ENCODE measurements around the gene FOXJ2. TPM values are rescaled to one million over a fixed set of nuclear protein-coding genes. Genes with fewer than 3 reads are reported as not detected.
"Not testable (repeated sequence)": the region's sequence is repeated elsewhere in the genome, so short reads cannot be mapped to it uniquely, and the experiment has no call there.

FOXJ2 gene
- total RNA-seq, 1 donor from 2014 or later: 16.8 TPM

GRCh38 chr12:8011331-8011730, 21.2 kb upstream of the FOXJ2 start:
- no peaks in the 10 kb centered on the region for H3K9me3 Mint-ChIP-seq
- no peak overlapping the region for H3K4me3 Mint-ChIP-seq (ENCODE audit: low read depth)
- H3K27ac Mint-ChIP-seq: no peak overlapping the region
- intact Hi-C loops (cut with micrococcal nuclease): no loop called here
- no peaks in the 10 kb centered on the region for H3K36me3 Mint-ChIP-seq (ENCODE audit: low read depth)
- H3K4me1 Mint-ChIP-seq (ENCODE audit: low read depth): no peaks in the 10 kb centered on the region
- H3K27me3 Mint-ChIP-seq (ENCODE audit: low read depth): peaks cover 20% of the 10 kb centered on the region
- no peak for DNase-seq (ENCODE audit: low spot score)

- Mint-ChIP-seq H3K27me3 (ENCODE audit: low read depth) (peaks cover 29% of the 10 kb centered on the region), H3K9me3 (no peaks in the 10 kb centered on the region), H3K36me3 (ENCODE audit: low read depth) (no peaks in the 10 kb centered on the region), H3K4me3 (ENCODE audit: low read depth) (no peak overlapping the region), H3K27ac (no peak overlapping the region), H3K4me1 (ENCODE audit: low read depth) (no peaks in the 10 kb centered on the region)
- intact Hi-C loops (cut with micrococcal nuclease): no loop called here
- DNase-seq (ENCODE audit: low spot score): no peak
Measured at GRCh38 chr12:8012651-8013309, 19.7 kb upstream of the FOXJ2 start.

GRCh38 chr12:8014836-8015235, 17.7 kb upstream of the FOXJ2 start:
- no peak for DNase-seq (ENCODE audit: low spot score)
- H3K27me3 Mint-ChIP-seq (ENCODE audit: low read depth): peaks cover 33% of the 10 kb centered on the region
- no peak overlapping the region for H3K27ac Mint-ChIP-seq
- intact Hi-C loops (cut with micrococcal nuclease): no loop called here
- H3K9me3 Mint-ChIP-seq: no peaks in the 10 kb centered on the region
- H3K36me3 Mint-ChIP-seq (ENCODE audit: low read depth): no peaks in the 10 kb centered on the region
- H3K4me1 Mint-ChIP-seq (ENCODE audit: low read depth): no peaks in the 10 kb centered on the region
- H3K4me3 Mint-ChIP-seq (ENCODE audit: low read depth): no peak overlapping the region

GRCh38 chr12:8018213-8018612, 14.3 kb upstream of the FOXJ2 start:
- H3K27me3 Mint-ChIP-seq (ENCODE audit: low read depth): peaks cover 39% of the 10 kb centered on the region
- H3K27ac Mint-ChIP-seq; intact Hi-C loops (cut with micrococcal nuclease); H3K4me3 Mint-ChIP-seq (ENCODE audit: low read depth); H3K4me1 Mint-ChIP-seq (ENCODE audit: low read depth); H3K36me3 Mint-ChIP-seq (ENCODE audit: low read depth); H3K9me3 Mint-ChIP-seq; DNase-seq (ENCODE audit: low spot score): not testable (repeated sequence)

- DNase-seq (ENCODE audit: low spot score): no peak
- intact Hi-C loops (cut with micrococcal nuclease): no loop called here
- Mint-ChIP-seq H3K4me1 (ENCODE audit: low read depth) (no peaks in the 10 kb centered on the region), H3K27me3 (ENCODE audit: low read depth) (peaks cover 39% of the 10 kb centered on the region), H3K9me3 (no peaks in the 10 kb centered on the region), H3K4me3 (ENCODE audit: low read depth) (peak overlapping the region; percentile 26), H3K36me3 (ENCODE audit: low read depth) (no peaks in the 10 kb centered on the region), H3K27ac (no peak overlapping the region)
Measured at GRCh38 chr12:8018666-8019581, 13.6 kb upstream of the FOXJ2 start.

- Mint-ChIP-seq H3K27me3 (ENCODE audit: low read depth) (no peaks in the 10 kb centered on the region), H3K4me1 (ENCODE audit: low read depth) (peaks cover 7% of the 10 kb centered on the region), H3K4me3 (ENCODE audit: low read depth) (peak overlapping the region; percentile 85), H3K36me3 (ENCODE audit: low read depth) (no peaks in the 10 kb centered on the region), H3K9me3 (no peaks in the 10 kb centered on the region), H3K27ac (peak overlapping the region; percentile 99)
- DNase-seq (ENCODE audit: low spot score): peak; percentile 97
- intact Hi-C loops (cut with micrococcal nuclease): loop anchor here (1.0 to 2.0 kb wide), 5 partner anchors 36 to 838 kb away; partner anchors contain the start of genes NECAP1 and PEX5
Measured at GRCh38 chr12:8026291-8026900, 6.1 kb upstream of the FOXJ2 start.

GRCh38 chr12:8027856-8028255, 4.7 kb upstream of the FOXJ2 start:
- Mint-ChIP-seq H3K4me1 (ENCODE audit: low read depth) (peaks cover 11% of the 10 kb centered on the region), H3K4me3 (ENCODE audit: low read depth) (peak overlapping the region; percentile 85), H3K27ac (peak overlapping the region; percentile 99), H3K27me3 (ENCODE audit: low read depth) (no peaks in the 10 kb centered on the region), H3K36me3 (ENCODE audit: low read depth) (no peaks in the 10 kb centered on the region), H3K9me3 (no peaks in the 10 kb centered on the region)
- intact Hi-C loops (cut with micrococcal nuclease): loop anchor here (2.0 kb wide), 3 partner anchors 67 to 839 kb away; partner anchors contain the start of gene PEX5
- DNase-seq (ENCODE audit: low spot score): no peak

GRCh38 chr12:8028267-8028666, 4.2 kb upstream of the FOXJ2 start:
- Mint-ChIP-seq H3K36me3 (ENCODE audit: low read depth) (no peaks in the 10 kb centered on the region), H3K4me3 (ENCODE audit: low read depth) (peak overlapping the region; percentile 13), H3K4me1 (ENCODE audit: low read depth) (peaks cover 12% of the 10 kb centered on the region), H3K9me3 (no peaks in the 10 kb centered on the region), H3K27ac (no peak overlapping the region), H3K27me3 (ENCODE audit: low read depth) (no peaks in the 10 kb centered on the region)
- intact Hi-C loops (cut with micrococcal nuclease): no loop called here
- no peak for DNase-seq (ENCODE audit: low spot score)

GRCh38 chr12:8030189-8030588, 2.3 kb upstream of the FOXJ2 start:
- H3K4me3 Mint-ChIP-seq (ENCODE audit: low read depth): no peak overlapping the region
- no peaks in the 10 kb centered on the region for H3K9me3 Mint-ChIP-seq
- H3K27me3 Mint-ChIP-seq (ENCODE audit: low read depth): no peaks in the 10 kb centered on the region
- peaks cover 30% of the 10 kb centered on the region for H3K4me1 Mint-ChIP-seq (ENCODE audit: low read depth)
- intact Hi-C loops (cut with micrococcal nuclease): no loop called here
- no peak overlapping the region for H3K27ac Mint-ChIP-seq
- peaks cover 7% of the 10 kb centered on the region for H3K36me3 Mint-ChIP-seq (ENCODE audit: low read depth)
- no peak for DNase-seq (ENCODE audit: low spot score)

- H3K4me3 Mint-ChIP-seq (ENCODE audit: low read depth); H3K27ac Mint-ChIP-seq; intact Hi-C loops (cut with micrococcal nuclease); DNase-seq (ENCODE audit: low spot score); H3K27me3 Mint-ChIP-seq (ENCODE audit: low read depth); H3K9me3 Mint-ChIP-seq; H3K36me3 Mint-ChIP-seq (ENCODE audit: low read depth): not testable (repeated sequence)
- H3K4me1 Mint-ChIP-seq (ENCODE audit: low read depth): peaks cover 34% of the 10 kb centered on the region
Measured at GRCh38 chr12:8031017-8031416, 1.5 kb upstream of the FOXJ2 start.

- Mint-ChIP-seq H3K36me3 (ENCODE audit: low read depth) (peaks cover 12% of the 10 kb centered on the region), H3K4me3 (ENCODE audit: low read depth) (peak overlapping the region; percentile 80), H3K27ac (peak overlapping the region; percentile 82), H3K9me3 (no peaks in the 10 kb centered on the region), H3K27me3 (ENCODE audit: low read depth) (no peaks in the 10 kb centered on the region), H3K4me1 (ENCODE audit: low read depth) (peaks cover 38% of the 10 kb centered on the region)
- DNase-seq (ENCODE audit: low spot score): no peak
- intact Hi-C loops (cut with micrococcal nuclease): no loop called here
Measured at GRCh38 chr12:8031872-8032241, 659 bp upstream of the FOXJ2 start.

GRCh38 chr12:8033153-8034044, 883 bp downstream of the FOXJ2 start:
- intact Hi-C loops (cut with micrococcal nuclease): no loop called here
- Mint-ChIP-seq H3K27me3 (ENCODE audit: low read depth) (no peaks in the 10 kb centered on the region), H3K4me3 (ENCODE audit: low read depth) (peak overlapping the region; percentile 80), H3K36me3 (ENCODE audit: low read depth) (peaks cover 16% of the 10 kb centered on the region), H3K27ac (peak overlapping the region; percentile 55), H3K4me1 (ENCODE audit: low read depth) (peaks cover 49% of the 10 kb centered on the region), H3K9me3 (no peaks in the 10 kb centered on the region)
- DNase-seq (ENCODE audit: low spot score): no peak

Data from activated T-helper 2 cell treated with anti-CD3 and anti-CD28 coated beads, Interferon-gamma antibody, Interleukin-2, Interleukin-4, amounts not matched to agents 10 μg/mL and 5 μg/mL and 100 μg/mL, durations not matched to agents 14 hours and 24 hours and 36 hours (primary cell).